Liver (tissue), 3 donors: ENCODE measurements around the gene NUBPL.

ENCODE experiments used
- EGR1 ChIP-seq, 2 donors: IDR thresholded peaks; 2 replicates each; pipeline ENCODE4 v1.6.1; 2016 to 2018; ENCODE audit warnings: antibody characterized with exemption in 2 of 2, low read depth in 2 of 2
- SP1 ChIP-seq: IDR thresholded peaks from 2 replicates; pipeline ENCODE4 v1.6.1; 2018; ENCODE audit warnings: antibody characterized with exemption, mild to moderate bottlenecking
- TF ChIP-seq, protein P1 (sequence below): fragments of 150-350 bp; IDR thresholded peaks from 2 replicates; pipeline ENCODE4 v1.5.1; 2017; ENCODE audit warnings: improper control_type of control experiment, low read depth, low read length; ENCODE audit not compliant: missing input control
- TF ChIP-seq, protein P2 (sequence below): IDR thresholded peaks from 2 replicates; pipeline ENCODE4 v1.6.1; 2016; ENCODE audit warnings: antibody characterized with exemption
- donor health status: healthy.
- donor health status: healthy.

DNA sequence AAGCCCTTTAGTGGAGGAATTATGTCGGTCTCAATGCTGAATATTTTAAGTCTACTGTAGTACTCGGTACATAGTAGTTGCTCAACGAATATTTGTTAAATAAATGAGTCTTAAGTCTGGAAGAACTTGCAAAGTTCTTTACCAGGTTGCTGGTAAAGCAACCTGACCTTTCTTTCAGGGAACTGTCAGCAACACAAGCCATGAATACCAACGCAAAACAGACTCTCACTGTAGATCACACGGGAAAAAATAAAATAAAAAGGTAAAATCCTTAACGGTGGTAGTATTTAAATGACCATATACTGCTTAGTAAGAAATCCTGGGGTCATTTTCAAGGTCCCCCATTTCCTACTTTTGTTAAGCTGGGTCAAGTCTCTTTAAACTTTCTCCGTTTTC is 447 bp upstream of the NUBPL start:
- TF ChIP-seq SP1: no peak
- TF ChIP-seq EGR1 (IDR thresholded peaks at IDR 0.05; ENCODE audit: low read depth in 2 of 2): no peak
- TF ChIP-seq, protein P1, sequence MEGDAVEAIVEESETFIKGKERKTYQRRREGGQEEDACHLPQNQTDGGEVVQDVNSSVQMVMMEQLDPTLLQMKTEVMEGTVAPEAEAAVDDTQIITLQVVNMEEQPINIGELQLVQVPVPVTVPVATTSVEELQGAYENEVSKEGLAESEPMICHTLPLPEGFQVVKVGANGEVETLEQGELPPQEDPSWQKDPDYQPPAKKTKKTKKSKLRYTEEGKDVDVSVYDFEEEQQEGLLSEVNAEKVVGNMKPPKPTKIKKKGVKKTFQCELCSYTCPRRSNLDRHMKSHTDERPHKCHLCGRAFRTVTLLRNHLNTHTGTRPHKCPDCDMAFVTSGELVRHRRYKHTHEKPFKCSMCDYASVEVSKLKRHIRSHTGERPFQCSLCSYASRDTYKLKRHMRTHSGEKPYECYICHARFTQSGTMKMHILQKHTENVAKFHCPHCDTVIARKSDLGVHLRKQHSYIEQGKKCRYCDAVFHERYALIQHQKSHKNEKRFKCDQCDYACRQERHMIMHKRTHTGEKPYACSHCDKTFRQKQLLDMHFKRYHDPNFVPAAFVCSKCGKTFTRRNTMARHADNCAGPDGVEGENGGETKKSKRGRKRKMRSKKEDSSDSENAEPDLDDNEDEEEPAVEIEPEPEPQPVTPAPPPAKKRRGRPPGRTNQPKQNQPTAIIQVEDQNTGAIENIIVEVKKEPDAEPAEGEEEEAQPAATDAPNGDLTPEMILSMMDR: no peak
- TF ChIP-seq, protein P2, sequence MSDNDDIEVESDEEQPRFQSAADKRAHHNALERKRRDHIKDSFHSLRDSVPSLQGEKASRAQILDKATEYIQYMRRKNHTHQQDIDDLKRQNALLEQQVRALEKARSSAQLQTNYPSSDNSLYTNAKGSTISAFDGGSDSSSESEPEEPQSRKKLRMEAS: no peak
